Mucosa of descending colon (tissue), 3 donors: ENCODE results near the gene LMCD1. TPM values are rescaled to one million over a fixed set of nuclear protein-coding genes. Genes with fewer than 3 reads are reported as not detected.

ENCODE experiments used
- ATAC-seq: fragments of 200-7000 bp; cut with Tn5 transposase; one replicate; pipeline ENCODE4 v1.9.1; 2020; ENCODE audit warnings: mild to moderate bottlenecking, moderate library complexity
- DNase-seq, 3 donors: peaks; one replicate each; pipeline ENCODE4 v3.0.0-alpha.2; 2020
- H3K36me3 ChIP-seq: fragments of 200-600 bp; one replicate; pipeline ENCODE4 v1.8.0; 2021; ENCODE audit warnings: low read depth, mild to moderate bottlenecking
- H3K4me1 ChIP-seq: fragments of 200-600 bp; one replicate; pipeline ENCODE4 v1.8.0; 2021; ENCODE audit warnings: low read depth, mild to moderate bottlenecking
- H3K4me3 ChIP-seq: fragments of 200-600 bp; one replicate; pipeline ENCODE4 v1.8.0; 2021; ENCODE audit warnings: mild to moderate bottlenecking
- H3K9me3 ChIP-seq: fragments of 200-600 bp; one replicate; pipeline ENCODE4 v1.8.0; 2021; ENCODE audit warnings: mild to moderate bottlenecking
- intact Hi-C, 2 donors: fragments of 100-400 bp; cut with DNase I in 1 of 2; cut with micrococcal nuclease in 1 of 2; formaldehyde crosslinking; loops; one replicate each; pipeline versions ENCODE4 v1.11.0 to v1.11.1; 2022; cut with DNase I, micrococcal nuclease
- total RNA-seq, 3 donors: library from RNA; stranded (reverse); fragmentation: NEBNext Ultra II Directional in 2 of 3; extraction: Animal tissue kit (Norgen Biotek cat#: 25700) in 2 of 3; gene quantifications; one replicate each; pipeline versions ENCODE4 v1.2.1 to v1.2.4, GENCODE V29; 2021 to 2023
- TF ChIP-seq, protein P1 (sequence below): fragments of 200-600 bp; IDR thresholded peaks from one replicate; pipeline ENCODE4 v1.8.0; 2022; ENCODE audit warnings: antibody characterized with exemption, mild to moderate bottlenecking
- donor health status: DM: no; HTN: no; CAD: no; lungs with moderate emphysema.
- donor health status: DM: no; HTN: no; CAD: no.
- donor health status: DM: no; HTN: yes; CAD: no.

The LMCD1 gene
- total RNA-seq, 3 donors from 2014 or later, result 5.1 to 9.7 (median 7.2) TPM

DNA sequence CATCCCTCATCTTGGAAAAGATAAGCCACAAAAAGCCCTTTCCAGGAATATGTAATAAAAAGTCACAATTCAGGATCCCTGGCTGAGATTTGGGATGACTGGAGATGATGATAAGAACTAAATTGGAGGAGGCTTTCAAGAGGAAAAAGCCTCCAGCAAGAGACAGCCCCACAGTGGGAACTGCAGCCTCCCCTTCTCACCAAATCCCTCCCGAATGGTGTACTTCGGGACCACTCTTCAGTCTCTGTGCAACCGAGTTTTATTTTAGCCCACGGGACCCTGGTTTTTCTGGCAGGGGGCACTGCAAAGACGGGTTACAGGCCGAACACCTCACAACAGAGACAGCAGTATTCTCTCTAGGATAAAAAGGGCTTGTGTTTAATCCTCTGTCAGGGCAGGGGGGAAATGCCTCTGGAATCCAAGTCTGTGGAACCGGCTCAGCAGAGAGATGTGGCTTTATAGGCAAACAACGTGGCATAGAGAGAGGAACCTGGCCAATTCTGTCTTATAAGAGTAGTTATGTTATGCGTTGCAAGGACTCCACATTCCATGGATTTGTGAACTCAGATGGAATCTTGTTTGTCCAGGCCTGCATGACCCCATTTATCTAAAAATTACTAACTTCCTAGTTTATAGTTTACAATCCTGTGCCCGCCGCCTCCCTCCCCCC, 1.2 kb upstream of the LMCD1 start:
- DNase-seq (no peak), ATAC-seq (no peak)
- Histone ChIP-seq H3K4me3 (no peak overlapping the region), H3K9me3 (no peaks in the 10 kb centered on the region), H3K4me1 (peaks cover 21% of the 10 kb centered on the region), H3K36me3 (no peaks in the 10 kb centered on the region)
- TF ChIP-seq, protein P1, sequence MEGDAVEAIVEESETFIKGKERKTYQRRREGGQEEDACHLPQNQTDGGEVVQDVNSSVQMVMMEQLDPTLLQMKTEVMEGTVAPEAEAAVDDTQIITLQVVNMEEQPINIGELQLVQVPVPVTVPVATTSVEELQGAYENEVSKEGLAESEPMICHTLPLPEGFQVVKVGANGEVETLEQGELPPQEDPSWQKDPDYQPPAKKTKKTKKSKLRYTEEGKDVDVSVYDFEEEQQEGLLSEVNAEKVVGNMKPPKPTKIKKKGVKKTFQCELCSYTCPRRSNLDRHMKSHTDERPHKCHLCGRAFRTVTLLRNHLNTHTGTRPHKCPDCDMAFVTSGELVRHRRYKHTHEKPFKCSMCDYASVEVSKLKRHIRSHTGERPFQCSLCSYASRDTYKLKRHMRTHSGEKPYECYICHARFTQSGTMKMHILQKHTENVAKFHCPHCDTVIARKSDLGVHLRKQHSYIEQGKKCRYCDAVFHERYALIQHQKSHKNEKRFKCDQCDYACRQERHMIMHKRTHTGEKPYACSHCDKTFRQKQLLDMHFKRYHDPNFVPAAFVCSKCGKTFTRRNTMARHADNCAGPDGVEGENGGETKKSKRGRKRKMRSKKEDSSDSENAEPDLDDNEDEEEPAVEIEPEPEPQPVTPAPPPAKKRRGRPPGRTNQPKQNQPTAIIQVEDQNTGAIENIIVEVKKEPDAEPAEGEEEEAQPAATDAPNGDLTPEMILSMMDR, result no peak
- intact Hi-C loops, result loop anchor here in 1 of 2 donors (10.0 kb wide), 1 partner anchor 56 kb away; no protein-coding TSS in a partner anchor

DNA sequence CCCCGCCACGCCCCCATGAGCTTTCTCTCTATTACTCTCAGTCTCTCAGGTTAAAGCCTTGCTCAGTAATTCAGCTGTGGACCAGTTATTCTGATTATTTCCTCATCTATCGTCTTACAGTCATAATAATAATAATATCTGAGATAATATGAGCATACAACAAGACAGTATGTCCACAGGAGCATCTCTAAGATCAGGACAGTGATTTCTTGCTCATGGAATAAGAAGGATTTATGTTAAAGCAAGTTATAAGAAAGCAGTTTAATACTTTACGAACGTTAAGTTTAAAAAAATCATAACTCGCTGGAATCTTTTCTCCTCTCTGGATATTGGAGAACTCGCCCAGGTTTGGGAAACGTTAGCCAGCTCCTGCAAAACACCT, 643 bp upstream of the LMCD1 start:
- peaks cover 21% of the 10 kb centered on the region for H3K4me1 ChIP-seq
- peak overlapping the region; percentile 11 for H3K4me3 ChIP-seq
- ATAC-seq (no peak), DNase-seq (no peak)
- H3K36me3 ChIP-seq, result no peaks in the 10 kb centered on the region
- intact Hi-C loops, result loop anchor here in 1 of 2 donors (10.0 kb wide), 1 partner anchor 56 kb away; no protein-coding TSS in a partner anchor
- TF ChIP-seq, protein P1, result no peak
- H3K9me3 ChIP-seq, result no peaks in the 10 kb centered on the region

DNA sequence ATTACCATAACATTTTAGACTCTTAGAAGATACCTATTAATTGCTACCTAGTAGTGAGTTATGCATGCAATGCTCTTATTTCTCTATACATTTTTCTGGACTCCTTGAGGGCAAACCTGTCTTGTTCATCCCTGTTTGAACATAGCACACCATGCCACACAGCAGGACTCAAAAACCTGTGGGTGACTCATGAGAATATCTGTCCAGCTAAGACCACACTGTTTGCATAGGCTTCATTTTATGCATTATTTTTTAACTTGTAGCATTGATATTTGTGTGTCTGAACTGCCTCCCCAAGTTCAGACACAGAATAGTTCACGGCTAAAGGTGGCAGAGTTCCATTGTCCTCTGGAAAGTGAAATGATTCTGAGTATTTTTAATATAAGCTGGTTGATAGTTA, 1.8 kb downstream of the LMCD1 start:
- H3K9me3 ChIP-seq, result no peaks in the 10 kb centered on the region
- no peak overlapping the region for H3K4me3 ChIP-seq
- ATAC-seq (no peak), DNase-seq (no peak)
- H3K4me1 ChIP-seq, result peaks cover 21% of the 10 kb centered on the region
- intact Hi-C loops, result loop anchor here in 1 of 2 donors (10.0 kb wide), 1 partner anchor 59 kb away; no protein-coding TSS in a partner anchor
- TF ChIP-seq, protein P1, result no peak
- no peaks in the 10 kb centered on the region for H3K36me3 ChIP-seq

DNA sequence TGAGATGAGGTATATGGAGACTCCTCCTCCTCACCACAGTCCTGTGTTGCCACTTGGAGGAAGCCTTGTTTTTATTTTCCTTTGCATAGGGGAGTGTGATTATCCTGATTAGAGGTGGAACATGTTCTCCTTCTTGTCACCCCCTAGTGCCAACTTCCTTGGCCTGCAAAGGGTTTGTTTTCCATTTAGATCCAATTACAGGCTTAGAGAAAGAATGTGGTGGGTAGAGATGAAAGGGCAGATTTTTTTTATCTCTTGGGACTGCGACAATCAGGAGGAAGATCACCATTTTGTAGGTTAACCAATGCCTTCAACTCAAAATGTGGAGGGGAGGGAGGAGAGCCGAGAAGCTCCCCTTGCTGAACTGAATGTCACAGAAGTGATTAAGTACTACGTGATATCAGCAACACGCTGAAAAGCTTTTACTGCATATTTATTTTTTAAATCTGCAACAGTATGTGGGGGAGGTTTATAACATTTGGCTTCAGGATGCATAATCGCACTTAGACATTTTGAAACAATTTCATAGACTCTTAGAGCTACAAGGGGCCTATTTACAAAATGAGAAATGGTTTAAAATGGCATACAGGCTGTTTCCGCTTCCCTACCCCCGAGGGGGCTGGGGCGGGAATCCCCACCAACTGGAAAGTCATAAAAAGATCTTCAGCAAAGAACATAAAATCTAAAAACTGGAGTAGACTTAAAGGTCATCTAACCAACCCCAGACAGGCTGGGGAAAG, 2.4 kb downstream of the LMCD1 start:
- no peaks in the 10 kb centered on the region for H3K9me3 ChIP-seq
- no peaks in the 10 kb centered on the region for H3K36me3 ChIP-seq
- H3K4me1 ChIP-seq, result peaks cover 21% of the 10 kb centered on the region
- DNase-seq, result no peak
- no peak overlapping the region for H3K4me3 ChIP-seq
- intact Hi-C loops, result loop anchor here in 1 of 2 donors (10.0 kb wide), 1 partner anchor 59 kb away; no protein-coding TSS in a partner anchor
- no peak for ATAC-seq
- TF ChIP-seq, protein P1, result no peak

DNA sequence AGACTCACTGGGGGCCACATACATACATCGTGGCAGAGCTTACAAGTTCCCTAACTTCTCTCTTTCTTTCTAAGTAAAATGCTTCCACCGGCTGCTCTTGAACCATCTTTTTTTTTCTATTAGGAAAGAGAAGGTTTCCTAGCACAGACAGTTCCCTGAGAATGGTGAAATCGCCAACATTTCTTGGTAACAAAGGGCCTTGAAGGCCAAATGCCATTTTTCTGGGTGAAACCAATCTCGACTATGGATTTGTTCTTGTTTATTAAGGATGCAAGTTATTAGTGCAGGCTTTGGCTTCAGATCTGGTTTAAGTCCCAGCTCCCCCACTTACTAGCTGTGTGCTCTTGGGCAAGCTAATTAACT, 3.0 kb downstream of the LMCD1 start:
- intact Hi-C loops, result loop anchor here in 1 of 2 donors (10.0 kb wide), 1 partner anchor 60 kb away; no protein-coding TSS in a partner anchor
- DNase-seq (no peak), ATAC-seq (no peak)
- no peaks in the 10 kb centered on the region for H3K9me3 ChIP-seq
- TF ChIP-seq, protein P1, result no peak
- peaks cover 21% of the 10 kb centered on the region for H3K4me1 ChIP-seq
- no peak overlapping the region for H3K4me3 ChIP-seq
- no peaks in the 10 kb centered on the region for H3K36me3 ChIP-seq
